CD14-positive monocyte (primary cell): ENCODE measurements around the gene CFTR. TPM values are rescaled to one million over a fixed set of nuclear protein-coding genes. Genes with fewer than 3 reads are reported as not detected.

ENCODE experiments used
- DNase-seq, 3 donors: peaks; one replicate each; pipeline ENCODE4 v3.0.0-alpha.2; 2011 to 2022
- H2AFZ ChIP-seq: 2 replicates; pipeline ENCODE4 v1.6.0; 2012; ENCODE audit warnings: mild to moderate bottlenecking, low read depth, low read length, inconsistent platforms; ENCODE audit not compliant: insufficient read depth, poor library complexity, severe bottlenecking
- H3K27ac ChIP-seq, 2 donors: 1 replicate in 1 of 2; 2 replicates in 1 of 2; pipeline ENCODE4 v1.5.1; 2012 to 2013; ENCODE audit warnings: low read length in 2 of 2, control low read depth in 1 of 2, inconsistent platforms in 1 of 2, low read depth in 1 of 2, mild to moderate bottlenecking in 1 of 2
- H3K27me3 ChIP-seq, 2 donors: one replicate each; pipeline versions ENCODE4 v1.6.0 to v1.6.1; 2011 to 2013; ENCODE audit warnings: low read length in 2 of 2; ENCODE audit not compliant: control insufficient read depth in 2 of 2, insufficient read depth in 2 of 2
- H3K36me3 ChIP-seq, 2 donors: replicated peaks in 1 of 2; 1 replicate in 1 of 2; 2 replicates in 1 of 2; pipeline versions ENCODE4 v1.5.1 to v1.6.1; 2012 to 2013; ENCODE audit warnings: low read length in 2 of 2, control low read depth in 1 of 2, inconsistent platforms in 1 of 2, mild to moderate bottlenecking in 1 of 2; ENCODE audit not compliant: insufficient read depth in 2 of 2, control insufficient read depth in 1 of 2
- H3K4me1 ChIP-seq, 2 donors: 1 replicate in 1 of 2; 2 replicates in 1 of 2; pipeline versions ENCODE4 v1.5.1 to v1.6.1; 2012 to 2013; ENCODE audit warnings: low read length in 2 of 2, control low read depth in 1 of 2, inconsistent platforms in 1 of 2, mild to moderate bottlenecking in 1 of 2, moderate library complexity in 1 of 2; ENCODE audit not compliant: insufficient read depth in 2 of 2, control insufficient read depth in 1 of 2
- H3K4me2 ChIP-seq: replicated peaks from 2 replicates; pipeline ENCODE3; 2012; ENCODE audit warnings: low read length, moderate library complexity, mild to moderate bottlenecking; ENCODE audit not compliant: poor library complexity, severe bottlenecking; ENCODE audit errors: extremely low read depth
- H3K4me3 ChIP-seq, 3 experiments: fragments of 200-600 bp in 1 of 3; sonication (generic) in 1 of 3; replicated peaks in 1 of 3; 1 replicate in 2 of 3; 2 replicates in 1 of 3; pipeline ENCODE4 v1.5.1; 2011 to 2013; ENCODE audit warnings: low read length in 3 of 3, mild to moderate bottlenecking in 3 of 3, control low read depth in 2 of 3, low read depth in 2 of 3, inconsistent platforms in 1 of 3, moderate library complexity in 1 of 3
- H3K79me2 ChIP-seq: 2 replicates; pipeline ENCODE4 v1.6.0; 2012; ENCODE audit warnings: mild to moderate bottlenecking, control low read depth, inconsistent platforms, low read length, moderate library complexity; ENCODE audit not compliant: insufficient read depth
- H3K9ac ChIP-seq: 2 replicates; pipeline ENCODE4 v1.6.0; 2017; ENCODE audit warnings: low read length, mild to moderate bottlenecking; ENCODE audit not compliant: insufficient read depth, poor library complexity, severe bottlenecking
- H3K9me3 ChIP-seq, 2 donors: replicated peaks in 1 of 2; 1 replicate in 1 of 2; 2 replicates in 1 of 2; pipeline versions ENCODE4 v1.5.1 to v1.6.1; 2012 to 2013; ENCODE audit warnings: low read length in 2 of 2, control low read depth in 1 of 2; ENCODE audit not compliant: control insufficient read depth in 1 of 2, insufficient read depth in 1 of 2
- H4K20me1 ChIP-seq: 2 replicates; pipeline ENCODE4 v1.6.0; 2012; ENCODE audit warnings: mild to moderate bottlenecking, low read length, control low read depth, moderate library complexity; ENCODE audit not compliant: insufficient read depth
- H3K27ac Mint-ChIP-seq, 7 donors: one replicate each; pipeline ENCODE4 v1.8.0; 2020; ENCODE audit warnings: mild to moderate bottlenecking in 7 of 7, mixed read lengths in 7 of 7, moderate library complexity in 6 of 7, inconsistent platforms in 2 of 7
- H3K27me3 Mint-ChIP-seq, 3 donors: one replicate each; pipeline ENCODE4 v1.8.0; 2021 to 2022; ENCODE audit warnings: low read depth in 3 of 3, mild to moderate bottlenecking in 3 of 3, mixed read lengths in 3 of 3, moderate library complexity in 3 of 3, inconsistent platforms in 1 of 3
- H3K36me3 Mint-ChIP-seq, 2 donors: one replicate each; pipeline ENCODE4 v1.8.0; 2020; ENCODE audit warnings: mixed read lengths in 2 of 2, inconsistent platforms in 1 of 2, mild to moderate bottlenecking in 1 of 2
- H3K4me1 Mint-ChIP-seq: one replicate; pipeline ENCODE4 v1.8.0; 2020; ENCODE audit warnings: mild to moderate bottlenecking, mixed read lengths
- H3K4me3 Mint-ChIP-seq, 2 donors: one replicate each; pipeline ENCODE4 v1.8.0; 2020; ENCODE audit warnings: mild to moderate bottlenecking in 2 of 2, mixed read lengths in 2 of 2, moderate library complexity in 1 of 2
- H3K9me3 Mint-ChIP-seq, 7 donors: one replicate each; pipeline ENCODE4 v1.8.0; 2020 to 2022; ENCODE audit warnings: mixed read lengths in 7 of 7, mild to moderate bottlenecking in 6 of 7, moderate library complexity in 6 of 7, inconsistent platforms in 2 of 7
- WGBS: methylation state at CpG from one replicate; pipeline ENCODE4 v1.1.5; 2013; ENCODE audit warnings: missing lambda C conversion rate; ENCODE audit not compliant: insufficient coverage; 5-methylcytosine and 5-hydroxymethylcytosine counted together
- intact Hi-C, 2 donors: fragments of 100-400 bp; cut with micrococcal nuclease; formaldehyde crosslinking; loops; one replicate each; pipeline versions ENCODE4 v1.15.0 to v1.15.1; 2023
- polyA plus RNA-seq, 3 donors: library from polyadenylated mRNA; depleted of rRNA in 1 of 3; unstranded in 2 of 3; stranded (reverse) in 1 of 3; fragments of 300-500 nt in 2 of 3; fragments of >200 nt in 1 of 3; fragmentation: Illumina TruSeq in 2 of 3; gene quantifications; 1 replicate in 2 of 3; 2 replicates in 1 of 3; pipeline ENCODE4 v1.2.3, GENCODE V29; 2012 to 2021
- TF ChIP-seq, protein P1 (sequence below): fragments of 200-600 bp; IDR thresholded peaks from one replicate; pipeline ENCODE4 v1.8.0; 2022; ENCODE audit warnings: antibody characterized with exemption, mild to moderate bottlenecking

The CFTR gene
- polyA plus RNA-seq, 3 donors, result not detected

DNA sequence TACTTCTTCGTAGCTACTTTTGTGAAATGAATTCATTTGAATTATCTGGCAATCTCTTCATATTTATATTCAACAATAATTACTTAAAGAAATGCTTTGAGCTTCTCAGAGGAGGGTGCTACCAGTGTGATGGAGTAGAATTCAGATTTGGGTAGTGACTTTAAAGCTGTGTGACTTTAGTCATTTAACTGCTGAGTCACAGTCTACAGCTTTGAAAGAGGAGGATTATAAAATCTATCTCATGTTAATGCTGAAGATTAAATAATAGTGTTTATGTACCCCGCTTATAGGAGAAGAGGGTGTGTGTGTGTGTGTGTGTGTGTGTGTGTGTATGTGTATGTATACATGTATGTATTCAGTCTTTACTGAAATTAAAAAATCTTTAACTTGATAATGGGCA, 68.2 kb downstream of the CFTR start:
- H3K27me3 Mint-ChIP-seq, result no peaks in the 10 kb centered on the region
- no peaks in the 10 kb centered on the region for H3K4me1 ChIP-seq
- no peak for DNase-seq
- no peaks in the 10 kb centered on the region for H4K20me1 ChIP-seq
- no peak overlapping the region for H3K4me2 ChIP-seq
- TF ChIP-seq, protein P1, sequence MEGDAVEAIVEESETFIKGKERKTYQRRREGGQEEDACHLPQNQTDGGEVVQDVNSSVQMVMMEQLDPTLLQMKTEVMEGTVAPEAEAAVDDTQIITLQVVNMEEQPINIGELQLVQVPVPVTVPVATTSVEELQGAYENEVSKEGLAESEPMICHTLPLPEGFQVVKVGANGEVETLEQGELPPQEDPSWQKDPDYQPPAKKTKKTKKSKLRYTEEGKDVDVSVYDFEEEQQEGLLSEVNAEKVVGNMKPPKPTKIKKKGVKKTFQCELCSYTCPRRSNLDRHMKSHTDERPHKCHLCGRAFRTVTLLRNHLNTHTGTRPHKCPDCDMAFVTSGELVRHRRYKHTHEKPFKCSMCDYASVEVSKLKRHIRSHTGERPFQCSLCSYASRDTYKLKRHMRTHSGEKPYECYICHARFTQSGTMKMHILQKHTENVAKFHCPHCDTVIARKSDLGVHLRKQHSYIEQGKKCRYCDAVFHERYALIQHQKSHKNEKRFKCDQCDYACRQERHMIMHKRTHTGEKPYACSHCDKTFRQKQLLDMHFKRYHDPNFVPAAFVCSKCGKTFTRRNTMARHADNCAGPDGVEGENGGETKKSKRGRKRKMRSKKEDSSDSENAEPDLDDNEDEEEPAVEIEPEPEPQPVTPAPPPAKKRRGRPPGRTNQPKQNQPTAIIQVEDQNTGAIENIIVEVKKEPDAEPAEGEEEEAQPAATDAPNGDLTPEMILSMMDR, result no peak
- no CpG with 5 or more reads among the region's 2 CpGs for WGBS
- H3K27ac ChIP-seq, result no peak overlapping the region
- H3K79me2 ChIP-seq, result no peaks in the 10 kb centered on the region
- intact Hi-C loops, result no loop called here
- H3K9ac ChIP-seq, result no peak overlapping the region
- no peaks in the 10 kb centered on the region for H3K36me3 Mint-ChIP-seq
- H3K4me3 ChIP-seq, result no peak overlapping the region
- H3K9me3 Mint-ChIP-seq, result peaks cover 0 to 2% (median 0%) of the 10 kb centered on the region in 7 donors
- H3K9me3 ChIP-seq, result no peaks in the 10 kb centered on the region
- no peak overlapping the region for H3K4me3 Mint-ChIP-seq
- H2AFZ ChIP-seq, result no peak overlapping the region
- no peaks in the 10 kb centered on the region for H3K27me3 ChIP-seq
- H3K27ac Mint-ChIP-seq, result no peak overlapping the region
- no peaks in the 10 kb centered on the region for H3K36me3 ChIP-seq
- H3K4me1 Mint-ChIP-seq, result no peaks in the 10 kb centered on the region

DNA sequence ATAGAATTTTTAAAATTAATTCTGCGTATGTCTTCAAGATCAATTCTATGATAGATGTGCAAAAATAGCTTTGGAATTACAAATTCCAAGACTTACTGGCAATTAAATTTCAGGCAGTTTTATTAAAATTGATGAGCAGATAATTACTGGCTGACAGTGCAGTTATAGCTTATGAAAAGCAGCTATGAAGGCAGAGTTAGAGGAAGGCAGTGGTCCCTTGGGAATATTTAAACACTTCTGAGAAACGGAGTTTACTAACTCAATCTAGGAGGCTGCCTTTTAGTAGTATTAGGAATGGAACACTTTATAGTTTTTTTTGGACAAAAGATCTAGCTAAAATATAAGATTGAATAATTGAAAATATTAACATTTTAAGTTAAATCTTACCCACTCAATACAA, 70.8 kb downstream of the CFTR start:
- Histone ChIP-seq H3K79me2 (no peaks in the 10 kb centered on the region), H4K20me1 (no peaks in the 10 kb centered on the region), H3K9ac (no peak overlapping the region), H3K27ac (no peak overlapping the region), H3K4me2 (no peak overlapping the region), H3K4me1 (no peaks in the 10 kb centered on the region), H2AFZ (no peak overlapping the region), H3K36me3 (no peaks in the 10 kb centered on the region), H3K4me3 (no peak overlapping the region), H3K27me3 (no peaks in the 10 kb centered on the region), H3K9me3 (no peaks in the 10 kb centered on the region)
- no peak for DNase-seq
- WGBS, result no CpG with 5 or more reads among the region's 2 CpGs
- Mint-ChIP-seq H3K4me1 (no peaks in the 10 kb centered on the region), H3K36me3 (no peaks in the 10 kb centered on the region), H3K4me3 (no peak overlapping the region), H3K9me3 (peaks cover 0 to 3% (median 1%) of the 10 kb centered on the region in 7 donors), H3K27ac (no peak overlapping the region), H3K27me3 (no peaks in the 10 kb centered on the region)
- intact Hi-C loops, result loop anchor here in 1 of 2 donors (10.0 kb wide), 1 partner anchor 674 kb away; the partner anchor contains the start of gene ANKRD7
- TF ChIP-seq, protein P1, result no peak
